Measurements from ENCODE around the gene GJD2.

DNA sequence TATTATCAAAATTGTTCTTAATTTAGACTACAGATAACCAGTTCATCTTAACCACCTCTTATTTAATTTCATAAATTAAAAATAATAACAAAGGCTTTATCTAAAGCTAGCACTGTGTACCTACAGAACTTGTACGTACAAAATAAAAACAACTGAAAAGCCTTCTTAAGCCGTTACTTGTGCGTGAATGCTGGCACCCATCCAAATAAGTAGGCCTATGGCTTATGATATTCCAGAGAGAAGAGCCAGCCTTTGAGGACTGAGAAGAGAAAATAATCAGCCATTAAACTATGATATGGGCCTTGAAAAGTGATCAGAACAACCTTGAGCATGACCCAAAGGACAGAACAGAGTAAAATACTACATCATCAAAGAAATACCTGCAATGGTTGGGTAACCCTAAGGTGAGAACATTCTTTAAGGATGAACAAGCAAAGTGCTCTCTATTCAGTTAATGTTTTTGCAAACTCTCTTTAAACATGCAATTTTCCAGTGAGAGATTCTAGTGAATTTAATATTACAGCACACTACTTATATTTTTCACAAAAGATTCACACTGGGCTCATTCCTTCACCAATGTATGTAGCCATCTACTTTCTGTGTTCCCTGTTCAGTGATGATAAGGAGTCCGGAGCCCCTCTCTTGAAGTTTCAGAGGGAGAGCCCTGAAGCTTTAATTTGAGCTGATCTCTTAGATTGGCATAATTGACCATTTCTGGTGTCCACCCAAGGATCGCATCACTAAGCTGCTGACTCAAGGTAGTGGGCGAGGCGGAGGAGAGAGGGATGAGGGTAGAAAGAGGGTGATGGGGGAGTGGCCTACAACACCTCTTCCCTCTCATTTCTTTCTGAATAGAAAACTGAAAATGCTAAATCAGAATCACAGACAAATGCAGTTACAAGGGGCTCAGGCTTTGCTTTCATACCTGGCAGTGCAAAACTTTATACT lies 48.3 kb upstream of the GJD2 start:
- TF ChIP-seq, protein P1, sequence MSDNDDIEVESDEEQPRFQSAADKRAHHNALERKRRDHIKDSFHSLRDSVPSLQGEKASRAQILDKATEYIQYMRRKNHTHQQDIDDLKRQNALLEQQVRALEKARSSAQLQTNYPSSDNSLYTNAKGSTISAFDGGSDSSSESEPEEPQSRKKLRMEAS (IDR thresholded peaks at IDR 0.05; ENCODE audit: low read depth) = no peak
- no peak for TF ChIP-seq POLR2AphosphoS5 (IDR thresholded peaks at IDR 0.05; ENCODE audit: low read depth, low read length)
- TF ChIP-seq, protein P2, sequence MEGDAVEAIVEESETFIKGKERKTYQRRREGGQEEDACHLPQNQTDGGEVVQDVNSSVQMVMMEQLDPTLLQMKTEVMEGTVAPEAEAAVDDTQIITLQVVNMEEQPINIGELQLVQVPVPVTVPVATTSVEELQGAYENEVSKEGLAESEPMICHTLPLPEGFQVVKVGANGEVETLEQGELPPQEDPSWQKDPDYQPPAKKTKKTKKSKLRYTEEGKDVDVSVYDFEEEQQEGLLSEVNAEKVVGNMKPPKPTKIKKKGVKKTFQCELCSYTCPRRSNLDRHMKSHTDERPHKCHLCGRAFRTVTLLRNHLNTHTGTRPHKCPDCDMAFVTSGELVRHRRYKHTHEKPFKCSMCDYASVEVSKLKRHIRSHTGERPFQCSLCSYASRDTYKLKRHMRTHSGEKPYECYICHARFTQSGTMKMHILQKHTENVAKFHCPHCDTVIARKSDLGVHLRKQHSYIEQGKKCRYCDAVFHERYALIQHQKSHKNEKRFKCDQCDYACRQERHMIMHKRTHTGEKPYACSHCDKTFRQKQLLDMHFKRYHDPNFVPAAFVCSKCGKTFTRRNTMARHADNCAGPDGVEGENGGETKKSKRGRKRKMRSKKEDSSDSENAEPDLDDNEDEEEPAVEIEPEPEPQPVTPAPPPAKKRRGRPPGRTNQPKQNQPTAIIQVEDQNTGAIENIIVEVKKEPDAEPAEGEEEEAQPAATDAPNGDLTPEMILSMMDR (IDR thresholded peaks at IDR 0.05) = no peak
- no peak for TF ChIP-seq SIN3A (IDR thresholded peaks at IDR 0.05; ENCODE audit: borderline replicate concordance, low read depth, low read length)
- TF ChIP-seq, protein P3, sequence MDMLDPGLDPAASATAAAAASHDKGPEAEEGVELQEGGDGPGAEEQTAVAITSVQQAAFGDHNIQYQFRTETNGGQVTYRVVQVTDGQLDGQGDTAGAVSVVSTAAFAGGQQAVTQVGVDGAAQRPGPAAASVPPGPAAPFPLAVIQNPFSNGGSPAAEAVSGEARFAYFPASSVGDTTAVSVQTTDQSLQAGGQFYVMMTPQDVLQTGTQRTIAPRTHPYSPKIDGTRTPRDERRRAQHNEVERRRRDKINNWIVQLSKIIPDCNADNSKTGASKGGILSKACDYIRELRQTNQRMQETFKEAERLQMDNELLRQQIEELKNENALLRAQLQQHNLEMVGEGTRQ (IDR thresholded peaks at IDR 0.05; ENCODE audit: borderline replicate concordance, low read depth, low read length) = no peak
- TF ChIP-seq, protein P4, sequence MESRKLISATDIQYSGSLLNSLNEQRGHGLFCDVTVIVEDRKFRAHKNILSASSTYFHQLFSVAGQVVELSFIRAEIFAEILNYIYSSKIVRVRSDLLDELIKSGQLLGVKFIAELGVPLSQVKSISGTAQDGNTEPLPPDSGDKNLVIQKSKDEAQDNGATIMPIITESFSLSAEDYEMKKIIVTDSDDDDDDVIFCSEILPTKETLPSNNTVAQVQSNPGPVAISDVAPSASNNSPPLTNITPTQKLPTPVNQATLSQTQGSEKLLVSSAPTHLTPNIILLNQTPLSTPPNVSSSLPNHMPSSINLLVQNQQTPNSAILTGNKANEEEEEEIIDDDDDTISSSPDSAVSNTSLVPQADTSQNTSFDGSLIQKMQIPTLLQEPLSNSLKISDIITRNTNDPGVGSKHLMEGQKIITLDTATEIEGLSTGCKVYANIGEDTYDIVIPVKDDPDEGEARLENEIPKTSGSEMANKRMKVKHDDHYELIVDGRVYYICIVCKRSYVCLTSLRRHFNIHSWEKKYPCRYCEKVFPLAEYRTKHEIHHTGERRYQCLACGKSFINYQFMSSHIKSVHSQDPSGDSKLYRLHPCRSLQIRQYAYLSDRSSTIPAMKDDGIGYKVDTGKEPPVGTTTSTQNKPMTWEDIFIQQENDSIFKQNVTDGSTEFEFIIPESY (IDR thresholded peaks at IDR 0.05; ENCODE audit: borderline replicate concordance, low read depth) = no peak
- TF ChIP-seq, protein P5, sequence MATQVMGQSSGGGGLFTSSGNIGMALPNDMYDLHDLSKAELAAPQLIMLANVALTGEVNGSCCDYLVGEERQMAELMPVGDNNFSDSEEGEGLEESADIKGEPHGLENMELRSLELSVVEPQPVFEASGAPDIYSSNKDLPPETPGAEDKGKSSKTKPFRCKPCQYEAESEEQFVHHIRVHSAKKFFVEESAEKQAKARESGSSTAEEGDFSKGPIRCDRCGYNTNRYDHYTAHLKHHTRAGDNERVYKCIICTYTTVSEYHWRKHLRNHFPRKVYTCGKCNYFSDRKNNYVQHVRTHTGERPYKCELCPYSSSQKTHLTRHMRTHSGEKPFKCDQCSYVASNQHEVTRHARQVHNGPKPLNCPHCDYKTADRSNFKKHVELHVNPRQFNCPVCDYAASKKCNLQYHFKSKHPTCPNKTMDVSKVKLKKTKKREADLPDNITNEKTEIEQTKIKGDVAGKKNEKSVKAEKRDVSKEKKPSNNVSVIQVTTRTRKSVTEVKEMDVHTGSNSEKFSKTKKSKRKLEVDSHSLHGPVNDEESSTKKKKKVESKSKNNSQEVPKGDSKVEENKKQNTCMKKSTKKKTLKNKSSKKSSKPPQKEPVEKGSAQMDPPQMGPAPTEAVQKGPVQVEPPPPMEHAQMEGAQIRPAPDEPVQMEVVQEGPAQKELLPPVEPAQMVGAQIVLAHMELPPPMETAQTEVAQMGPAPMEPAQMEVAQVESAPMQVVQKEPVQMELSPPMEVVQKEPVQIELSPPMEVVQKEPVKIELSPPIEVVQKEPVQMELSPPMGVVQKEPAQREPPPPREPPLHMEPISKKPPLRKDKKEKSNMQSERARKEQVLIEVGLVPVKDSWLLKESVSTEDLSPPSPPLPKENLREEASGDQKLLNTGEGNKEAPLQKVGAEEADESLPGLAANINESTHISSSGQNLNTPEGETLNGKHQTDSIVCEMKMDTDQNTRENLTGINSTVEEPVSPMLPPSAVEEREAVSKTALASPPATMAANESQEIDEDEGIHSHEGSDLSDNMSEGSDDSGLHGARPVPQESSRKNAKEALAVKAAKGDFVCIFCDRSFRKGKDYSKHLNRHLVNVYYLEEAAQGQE (IDR thresholded peaks at IDR 0.05; ENCODE audit: low read depth, low read length) = no peak
- TF ChIP-seq SMC3 (IDR thresholded peaks at IDR 0.05; ENCODE audit: low read depth, low read length) = no peak
- TF ChIP-seq TAF1 (IDR thresholded peaks at IDR 0.05; ENCODE audit: borderline replicate concordance, low read depth, low read length) = no peak
- no peak for TF ChIP-seq GABPA (IDR thresholded peaks at IDR 0.05; ENCODE audit: low read depth)
- TF ChIP-seq EP300 (IDR thresholded peaks at IDR 0.05; ENCODE audit: borderline replicate concordance in 1 of 2, low read depth in 1 of 2, low read length in 1 of 2) = no peak
- no peak for TF ChIP-seq CHD2 (IDR thresholded peaks at IDR 0.05; ENCODE audit: low read length, partially characterized antibody)
